GM12892 (cell line): Measurements from ENCODE around the gene CFAP206.
"Not testable (repeated sequence)": the region's sequence is repeated elsewhere in the genome, so short reads cannot be mapped to it uniquely, and the experiment has no call there.

Experiments
- DNase-seq: peaks from one replicate; pipeline ENCODE4 v3.0.0; 2011; ENCODE audit not compliant: insufficient read length
- FAIRE-seq: peaks from 2 replicates; lab custom pipeline; 2011; peaks lifted over from hg19 to GRCh38; lab: Jason Lieb, UNC
- POLR2A ChIP-seq: IDR thresholded peaks from 2 replicates; pipeline ENCODE4 v1.6.1; 2011; ENCODE audit warnings: low read depth, low read length, control low read depth
- POLR2AphosphoS5 ChIP-seq: IDR thresholded peaks from 2 replicates; pipeline ENCODE4 v1.6.1; 2011; ENCODE audit warnings: low read depth, low read length, control low read depth
- TAF1 ChIP-seq: IDR thresholded peaks from 2 replicates; pipeline ENCODE4 v1.6.1; 2011; ENCODE audit warnings: low read depth, mild to moderate bottlenecking, control low read depth, low read length, borderline replicate concordance

CFAP206 gene

GRCh38 chr6:87487555-87487954 lies 79.8 kb downstream of the CFAP206 start:
- DNase-seq = no peak
- no peak for FAIRE-seq
- TF ChIP-seq POLR2AphosphoS5 (no peak), TAF1 (no peak), POLR2A (no peak)

DNA sequence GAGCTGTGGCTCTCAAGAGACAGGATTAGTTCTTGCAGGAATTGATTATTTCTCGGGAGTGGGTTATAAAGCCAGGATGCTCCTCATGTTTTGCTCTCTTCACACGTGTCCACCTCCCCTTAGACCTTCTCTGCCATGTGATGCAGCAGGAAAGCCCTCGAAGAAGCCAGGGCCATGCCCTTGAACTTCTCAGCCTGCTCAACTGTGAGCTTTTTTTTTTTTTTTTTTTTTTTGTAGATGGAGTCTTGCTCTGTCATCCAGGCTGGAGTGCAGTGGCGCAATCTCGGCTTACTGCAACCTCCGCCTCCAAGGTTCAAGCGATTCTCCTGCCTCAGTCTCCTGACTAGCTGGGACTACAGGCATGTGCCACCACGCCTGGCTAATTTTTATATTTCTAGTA lies 81.6 kb downstream of the CFAP206 start:
- not testable (repeated sequence) for FAIRE-seq, DNase-seq

DNA sequence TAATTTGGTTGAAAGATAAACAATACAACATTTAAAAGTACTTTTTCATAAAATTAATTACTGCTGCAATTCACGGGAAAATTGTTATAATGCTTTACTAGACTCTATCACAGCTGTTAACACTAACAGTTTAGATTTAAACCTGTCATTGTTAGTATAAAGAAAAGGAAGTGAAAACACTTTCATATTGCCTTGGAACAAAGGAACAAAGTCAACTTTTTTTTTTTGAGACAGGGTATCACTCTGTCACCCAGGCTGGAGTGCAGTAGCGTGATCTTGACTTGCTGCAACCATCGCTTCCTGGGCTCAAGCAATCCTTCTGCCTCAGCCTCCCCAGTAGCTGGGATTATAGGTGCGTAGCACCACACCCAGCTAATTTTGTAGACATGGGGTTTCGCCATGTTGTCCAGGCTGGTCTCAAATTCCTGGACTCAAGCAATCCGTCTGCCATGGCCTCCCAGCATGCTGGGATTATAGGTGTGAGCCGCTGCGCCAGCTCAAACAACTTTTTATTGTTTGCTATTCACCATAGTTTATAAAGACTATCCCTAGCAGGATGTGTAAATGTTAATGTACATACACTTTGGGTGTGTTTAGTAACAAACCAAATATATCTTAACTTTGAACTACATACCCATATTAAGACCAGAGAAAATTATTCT lies 87.1 kb downstream of the CFAP206 start:
- DNase-seq (no peak), FAIRE-seq (no peak)
- TF ChIP-seq POLR2A (no peak), TAF1 (no peak), POLR2AphosphoS5 (no peak)

GRCh38 chr6:87498048-87498447 lies 90.3 kb downstream of the CFAP206 start:
- TF ChIP-seq POLR2AphosphoS5 (no peak), TAF1 (no peak), POLR2A (no peak)
- DNase-seq = no peak
- FAIRE-seq = no peak

- no peak for FAIRE-seq
- TF ChIP-seq POLR2AphosphoS5 (no peak), TAF1 (no peak), POLR2A (no peak)
- no peak for DNase-seq
These were observed 94.2 kb downstream of the CFAP206 start for GRCh38 chr6:87501809-87502572.

DNA sequence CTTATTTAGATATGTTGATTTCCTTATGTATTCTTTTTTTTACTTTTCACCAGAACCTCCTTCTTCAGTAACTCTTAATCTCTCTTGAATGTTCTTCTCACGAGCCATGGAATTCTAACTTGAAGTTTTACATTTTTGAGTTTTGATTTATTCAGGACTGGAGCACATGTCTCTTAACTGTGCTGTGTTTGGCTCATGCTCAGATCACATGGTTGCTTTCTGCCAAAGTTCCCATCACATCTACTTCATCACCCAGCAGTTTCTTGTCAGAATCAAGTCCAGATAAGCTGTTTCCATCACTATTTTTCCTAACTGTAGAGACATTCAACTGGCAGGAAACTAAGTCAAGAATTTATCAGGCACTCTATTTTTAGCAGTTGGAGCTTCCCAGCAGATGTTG lies 96.7 kb downstream of the CFAP206 start:
- no peak for DNase-seq
- TF ChIP-seq TAF1 = no peak
- no peak for FAIRE-seq
